Testis (tissue), 3 donors: ENCODE measurements around the gene CLPSL1. TPM values are rescaled to one million over a fixed set of nuclear protein-coding genes. Genes with fewer than 3 reads are reported as not detected.

Experiments
- DNase-seq: peaks from one replicate; pipeline ENCODE4 v3.0.0-alpha.2; 2019
- H3K27ac ChIP-seq, 2 donors: fragments of 200-600 bp; sonication (generic); one replicate each; pipeline ENCODE4 v1.5.1; 2019
- H3K27me3 ChIP-seq: fragments of 200-600 bp; sonication (generic); one replicate; pipeline ENCODE4 v1.5.1; 2019
- H3K36me3 ChIP-seq: fragments of 200-600 bp; sonication (generic); one replicate; pipeline ENCODE4 v1.5.1; 2017; ENCODE audit warnings: low read depth; ENCODE audit errors: missing control alignments
- H3K4me1 ChIP-seq: fragments of 200-600 bp; sonication (generic); one replicate; pipeline ENCODE4 v1.5.1; 2019
- H3K4me3 ChIP-seq, 2 donors: fragments of 200-600 bp; sonication (generic); one replicate each; pipeline ENCODE4 v1.5.1; 2017 to 2019
- H3K9me3 ChIP-seq: fragments of 200-600 bp; sonication (generic); one replicate; pipeline ENCODE4 v1.5.1; 2017
- POLR2A ChIP-seq: fragments of 450-650 bp; IDR thresholded peaks from one replicate; pipeline ENCODE4 v1.6.1; 2017; ENCODE audit warnings: antibody characterized with exemption, mild to moderate bottlenecking, moderate library complexity
- WGBS, 2 donors: methylation state at CpG; one replicate each; pipeline ENCODE4 v1.1.5; 2018; 5-methylcytosine and 5-hydroxymethylcytosine counted together
- intact Hi-C: fragments of 100-400 bp; cut with DNase I; formaldehyde crosslinking; loops from one replicate; pipeline ENCODE4 v1.15.1; 2023; ENCODE audit warnings: low total_unique reads
- polyA plus RNA-seq: library from polyadenylated mRNA; stranded (reverse); fragments of 350-450 nt; fragmentation: Illumina TruSeq; extraction: RNeasy Lipid Tissue Mini Kit (QIAGEN cat#74804); gene quantifications from one replicate; pipeline ENCODE4 v1.2.3, GENCODE V29; 2014; ENCODE audit warnings: low read depth, low replicate concordance; ENCODE audit not compliant: insufficient read depth
- total RNA-seq, 2 donors: library from RNA; depleted of rRNA; stranded (reverse); fragments of >200 nt; gene quantifications; one replicate each; pipeline ENCODE4 v1.2.3, GENCODE V29; 2016
- TF ChIP-seq, protein P1 (sequence below), 3 experiments: fragments of 450-650 bp in 2 of 3; fragments of 200-600 bp in 1 of 3; sonication (generic) in 1 of 3; IDR thresholded peaks; one replicate each; pipeline ENCODE4 v1.5.1; 2016 to 2019; ENCODE audit warnings: antibody characterized with exemption in 3 of 3, mild to moderate bottlenecking in 2 of 3, moderate library complexity in 1 of 3

The CLPSL1 gene
- total and polyA plus RNA-seq, 3 donors from 2014 or later: not detected

GRCh38 chr6:35739645-35740524, 40.9 kb upstream of the CLPSL1 start:
- no peaks in the 10 kb centered on the region for H3K9me3 ChIP-seq
- no peaks in the 10 kb centered on the region for H3K36me3 ChIP-seq
- no peak overlapping the region for H3K4me3 ChIP-seq
- peaks cover 20% of the 10 kb centered on the region for H3K4me1 ChIP-seq
- intact Hi-C loops: loop anchor here (5.0 kb wide), 1 partner anchor 218 kb away; no protein-coding TSS in a partner anchor
- DNase-seq: no peak
- no peaks in the 10 kb centered on the region for H3K27me3 ChIP-seq
- WGBS, 2 donors: 62 to 75% methylated on average over 5 of the region's 5 CpGs
- no peak overlapping the region for H3K27ac ChIP-seq
- no peak for TF ChIP-seq POLR2A
- TF ChIP-seq, protein P1, sequence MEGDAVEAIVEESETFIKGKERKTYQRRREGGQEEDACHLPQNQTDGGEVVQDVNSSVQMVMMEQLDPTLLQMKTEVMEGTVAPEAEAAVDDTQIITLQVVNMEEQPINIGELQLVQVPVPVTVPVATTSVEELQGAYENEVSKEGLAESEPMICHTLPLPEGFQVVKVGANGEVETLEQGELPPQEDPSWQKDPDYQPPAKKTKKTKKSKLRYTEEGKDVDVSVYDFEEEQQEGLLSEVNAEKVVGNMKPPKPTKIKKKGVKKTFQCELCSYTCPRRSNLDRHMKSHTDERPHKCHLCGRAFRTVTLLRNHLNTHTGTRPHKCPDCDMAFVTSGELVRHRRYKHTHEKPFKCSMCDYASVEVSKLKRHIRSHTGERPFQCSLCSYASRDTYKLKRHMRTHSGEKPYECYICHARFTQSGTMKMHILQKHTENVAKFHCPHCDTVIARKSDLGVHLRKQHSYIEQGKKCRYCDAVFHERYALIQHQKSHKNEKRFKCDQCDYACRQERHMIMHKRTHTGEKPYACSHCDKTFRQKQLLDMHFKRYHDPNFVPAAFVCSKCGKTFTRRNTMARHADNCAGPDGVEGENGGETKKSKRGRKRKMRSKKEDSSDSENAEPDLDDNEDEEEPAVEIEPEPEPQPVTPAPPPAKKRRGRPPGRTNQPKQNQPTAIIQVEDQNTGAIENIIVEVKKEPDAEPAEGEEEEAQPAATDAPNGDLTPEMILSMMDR (IDR thresholded peaks at IDR 0.05): no peak

- DNase-seq: no peak
- Histone ChIP-seq H3K4me3 (no peak overlapping the region), H3K9me3 (no peaks in the 10 kb centered on the region), H3K4me1 (peaks cover 10% of the 10 kb centered on the region), H3K36me3 (no peaks in the 10 kb centered on the region), H3K27me3 (no peaks in the 10 kb centered on the region), H3K27ac (no peak overlapping the region)
- TF ChIP-seq, protein P1 (IDR thresholded peaks at IDR 0.05): no peak
- TF ChIP-seq POLR2A: no peak
- intact Hi-C loops: no loop called here
- 55 to 69% methylated on average over 8 of the region's 8 CpGs for WGBS, 2 donors
Observed at GRCh38 chr6:35742842-35743241, 38.0 kb upstream of the CLPSL1 start.

DNA sequence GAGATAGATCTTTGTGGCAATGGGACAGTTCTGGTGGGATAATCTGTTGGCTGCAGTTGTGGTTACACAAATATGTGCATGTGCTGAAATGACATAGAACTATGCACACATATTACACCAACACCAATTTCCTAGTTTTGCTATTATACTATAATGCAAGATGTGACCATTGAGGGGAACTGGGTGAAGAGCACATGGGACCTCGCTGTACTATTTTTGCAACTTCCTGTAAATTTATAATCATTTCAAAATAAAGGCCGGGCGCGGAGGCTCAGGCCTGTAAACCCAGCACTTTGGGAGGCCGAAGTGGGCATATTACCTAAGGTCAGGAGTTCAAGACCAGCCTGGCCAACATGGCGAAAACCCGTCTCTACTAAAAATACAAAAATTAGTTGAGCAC, 35.3 kb upstream of the CLPSL1 start:
- Histone ChIP-seq H3K27ac (no peak overlapping the region), H3K4me3 (no peak overlapping the region), H3K36me3 (no peaks in the 10 kb centered on the region), H3K9me3 (no peaks in the 10 kb centered on the region), H3K27me3 (no peaks in the 10 kb centered on the region), H3K4me1 (peaks cover 7% of the 10 kb centered on the region)
- intact Hi-C loops: no loop called here
- 91 to 94% methylated on average over 7 of the region's 7 CpGs for WGBS, 2 donors
- TF ChIP-seq, protein P1 (IDR thresholded peaks at IDR 0.05): no peak
- no peak for TF ChIP-seq POLR2A
- no peak for DNase-seq

GRCh38 chr6:35746516-35746915, 34.3 kb upstream of the CLPSL1 start:
- Histone ChIP-seq H3K4me1 (no peaks in the 10 kb centered on the region), H3K4me3 (no peak overlapping the region), H3K27me3 (no peaks in the 10 kb centered on the region), H3K36me3 (no peaks in the 10 kb centered on the region), H3K9me3 (no peaks in the 10 kb centered on the region), H3K27ac (no peak overlapping the region)
- intact Hi-C loops: no loop called here
- WGBS, 2 donors: 84 to 92% methylated on average over 3 of the region's 3 CpGs
- TF ChIP-seq POLR2A: no peak
- TF ChIP-seq, protein P1 (IDR thresholded peaks at IDR 0.05): no peak
- DNase-seq: no peak
